NCI-H1105 treated with DMSO at 0.1 percent for 48 hours (cell line): Measurements from ENCODE around the gene NFU1.
"Not testable (repeated sequence)": the region's sequence is repeated elsewhere in the genome, so short reads cannot be mapped to it uniquely, and the experiment has no call there.

Source experiments
- DNase-seq: peaks from one replicate; lab custom pipeline; 2025; lab: John Stamatoyannopoulos, UW

The NFU1 gene

GRCh38 chr2:69386789-69387734, 50.2 kb downstream of the NFU1 start, which contains the start of gene GFPT1:
Gene GFPT1 (minus strand): TSS chr2:69387227. CDS start chr2:69387071, 156 bp downstream.
- peak; percentile 86 for DNase-seq

- DNase-seq: no peak
Observed at GRCh38 chr2:69386360-69386759, 50.9 kb downstream of the NFU1 start.

- DNase-seq: no peak
Observed at GRCh38 chr2:69385443-69386151, 51.6 kb downstream of the NFU1 start.

- no peak for DNase-seq
Observed at GRCh38 chr2:69384618-69385081, 52.6 kb downstream of the NFU1 start.

GRCh38 chr2:69383176-69383812, 53.9 kb downstream of the NFU1 start:
- DNase-seq: no peak

GRCh38 chr2:69382547-69382946, 54.7 kb downstream of the NFU1 start:
- no peak for DNase-seq

GRCh38 chr2:69381337-69381737, 55.9 kb downstream of the NFU1 start:
- DNase-seq: no peak

GRCh38 chr2:69380072-69380917, 56.9 kb downstream of the NFU1 start:
- no peak for DNase-seq

- DNase-seq: no peak
Observed at GRCh38 chr2:69376403-69376802, 60.8 kb downstream of the NFU1 start.

GRCh38 chr2:69375494-69376353, 61.5 kb downstream of the NFU1 start:
- peak; percentile 45 for DNase-seq

GRCh38 chr2:69372767-69373166, 64.5 kb downstream of the NFU1 start:
- DNase-seq: no peak

- no peak for DNase-seq
Observed at GRCh38 chr2:69369802-69370201, 67.4 kb downstream of the NFU1 start.

- DNase-seq: no peak
Observed at GRCh38 chr2:69368588-69368987, 68.6 kb downstream of the NFU1 start.

GRCh38 chr2:69359371-69359770, 77.9 kb downstream of the NFU1 start:
- no peak for DNase-seq

- DNase-seq: no peak
Observed at GRCh38 chr2:69358914-69359313, 78.3 kb downstream of the NFU1 start.

- no peak for DNase-seq
Observed at GRCh38 chr2:69356471-69356870, 80.8 kb downstream of the NFU1 start.

- DNase-seq: not testable (repeated sequence)
Observed at GRCh38 chr2:69354976-69355375, 82.3 kb downstream of the NFU1 start.

- no peak for DNase-seq
Observed at GRCh38 chr2:69353360-69353759, 83.9 kb downstream of the NFU1 start.

- DNase-seq: no peak
Observed at GRCh38 chr2:69348781-69349180, 88.5 kb downstream of the NFU1 start.
